ENCODE results near the gene TATDN3. TPM values are rescaled to one million over a fixed set of nuclear protein-coding genes. Genes with fewer than 3 reads are reported as not detected.
"Not testable (repeated sequence)": the region's sequence is repeated elsewhere in the genome, so short reads cannot be mapped to it uniquely, and the experiment has no call there.

TATDN3 gene, protein sequence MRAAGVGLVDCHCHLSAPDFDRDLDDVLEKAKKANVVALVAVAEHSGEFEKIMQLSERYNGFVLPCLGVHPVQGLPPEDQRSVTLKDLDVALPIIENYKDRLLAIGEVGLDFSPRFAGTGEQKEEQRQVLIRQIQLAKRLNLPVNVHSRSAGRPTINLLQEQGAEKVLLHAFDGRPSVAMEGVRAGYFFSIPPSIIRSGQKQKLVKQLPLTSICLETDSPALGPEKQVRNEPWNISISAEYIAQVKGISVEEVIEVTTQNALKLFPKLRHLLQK
- total RNA-seq = 21.3 TPM
- long read RNA-seq, transcript TATDN3-202 (10 exons, 2,389 nt) = minor isoform, 15 of 54 reads
- long read RNA-seq, transcript TATDN3-214 (10 exons, 1,381 nt) = minor isoform, 6 of 54 reads
- long read RNA-seq, transcript TATDN3-201 (10 exons, 2,321 nt) = major isoform, 21 of 54 reads
- long read RNA-seq, partial matches to known transcripts = 2 of 54 reads
- long read RNA-seq, other reads (novel, unspliced or antisense) = 6 of 54 reads

DNA sequence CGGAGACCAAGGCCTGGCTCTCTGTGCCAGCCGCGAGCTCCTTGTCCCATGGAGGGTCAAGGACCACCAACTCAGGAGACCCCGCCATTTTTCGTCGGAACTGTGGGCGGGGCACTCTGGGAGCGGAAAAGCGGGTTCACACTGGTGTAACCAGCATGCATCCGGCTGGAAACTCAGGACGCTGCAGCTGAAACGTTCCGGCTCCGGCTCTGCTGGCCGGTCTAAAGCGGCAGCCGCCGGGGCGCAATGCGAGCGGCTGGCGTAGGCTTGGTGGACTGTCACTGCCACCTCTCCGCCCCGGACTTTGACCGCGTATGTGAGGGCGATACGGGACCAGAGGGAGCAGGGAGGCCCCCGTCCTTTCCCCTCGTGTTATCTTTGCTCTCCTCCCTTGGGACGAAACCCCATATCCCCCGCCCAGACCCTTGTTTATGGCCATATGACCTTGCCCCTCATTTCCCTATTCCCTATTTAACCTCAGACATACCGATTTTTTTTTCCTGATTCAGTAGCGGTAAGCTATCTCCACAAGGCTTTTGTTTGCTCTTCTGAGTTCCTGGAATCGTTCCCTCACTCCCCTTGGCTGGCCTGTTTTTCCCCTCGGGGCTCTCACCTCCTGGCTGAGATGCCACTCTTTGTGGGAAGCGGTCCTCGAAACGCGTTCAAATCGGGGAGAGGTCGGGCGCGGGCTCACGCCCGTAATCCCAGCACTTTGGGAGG, at the start of gene TATDN3, which contains the start of gene NSL1:
Gene TATDN3 (plus strand): TSS at position 219 of the 720 bp plus-strand sequence. CDS start 28 bp downstream, at position 247.
Gene NSL1 (minus strand): TSS at position 102 of the 720 bp plus-strand sequence. CDS start 14 bp downstream, at position 88.
- ATAC-seq (peak; percentile 96), DNase-seq (peak; percentile 90)
- intact Hi-C loops (cut with micrococcal nuclease) = no loop called here

DNA sequence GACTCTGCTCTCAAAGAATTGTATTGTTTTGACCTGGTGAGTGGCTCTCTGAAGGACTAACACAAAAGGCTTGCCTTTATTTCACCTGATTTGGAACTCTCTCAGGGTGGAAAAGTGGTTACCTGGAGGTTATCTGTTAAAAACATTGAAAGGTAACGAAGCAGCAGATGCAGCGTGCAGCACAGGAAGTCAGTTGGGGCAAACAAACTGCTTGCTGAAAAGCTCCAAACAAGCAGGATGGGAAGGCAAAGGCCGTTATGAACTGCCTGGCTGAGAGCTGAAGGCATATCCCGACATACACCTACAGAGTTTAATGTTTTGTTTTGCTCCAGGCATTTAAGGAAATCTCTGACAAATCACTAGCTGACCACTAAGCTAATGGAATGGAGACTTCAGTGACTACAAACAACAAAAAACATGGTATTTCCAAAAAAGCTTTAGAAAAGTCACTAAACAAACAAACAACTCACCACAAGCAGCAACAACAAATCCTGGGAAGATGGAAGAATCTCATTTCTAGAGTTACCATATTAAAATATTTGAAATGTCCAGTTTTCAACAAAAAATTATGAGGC, 47.7 kb upstream of the TATDN3 start:
- no peak for DNase-seq
- intact Hi-C loops (cut with micrococcal nuclease) = no loop called here
- ATAC-seq = no peak

DNA sequence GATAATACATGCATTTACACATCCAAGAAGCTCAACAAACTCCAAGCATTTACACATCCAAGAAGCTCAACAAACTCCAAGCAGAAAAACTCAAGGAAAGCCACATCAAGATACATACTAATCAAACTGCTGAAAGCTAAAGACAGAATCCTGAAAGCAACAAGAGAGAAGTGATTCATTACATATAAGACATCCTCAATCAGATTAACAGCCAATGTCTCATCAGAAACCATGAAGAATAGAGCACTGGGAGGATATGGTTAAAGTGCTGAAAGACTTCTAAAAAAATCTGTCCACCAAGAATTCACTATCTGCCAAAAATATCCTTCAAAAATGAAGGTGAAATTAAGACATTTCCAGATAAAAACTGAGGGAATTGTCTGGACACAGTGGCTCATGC, 46.4 kb upstream of the TATDN3 start:
- intact Hi-C loops (cut with micrococcal nuclease) = no loop called here
- ATAC-seq = no peak
- DNase-seq = no peak

DNA sequence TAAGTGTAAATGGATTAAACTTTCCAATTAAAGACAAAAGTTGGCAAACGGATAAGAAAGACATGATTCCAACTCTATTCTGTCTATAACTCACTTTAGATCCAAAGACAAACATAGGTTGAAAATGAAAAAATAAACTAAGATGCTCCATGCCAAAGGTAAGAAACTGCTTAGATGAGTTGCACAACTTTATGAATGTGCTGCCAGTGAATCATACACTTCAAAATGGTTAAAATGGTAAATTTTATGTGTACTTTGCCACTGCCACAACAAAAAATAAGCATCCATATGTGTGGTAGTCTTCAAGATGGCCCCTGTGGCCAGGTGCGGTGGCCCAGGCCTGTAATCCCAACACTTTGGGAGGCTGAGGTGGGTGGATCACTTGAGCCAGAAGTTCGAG, 45.1 kb upstream of the TATDN3 start:
- intact Hi-C loops (cut with micrococcal nuclease) = no loop called here
- ATAC-seq (no peak), DNase-seq (no peak)

DNA sequence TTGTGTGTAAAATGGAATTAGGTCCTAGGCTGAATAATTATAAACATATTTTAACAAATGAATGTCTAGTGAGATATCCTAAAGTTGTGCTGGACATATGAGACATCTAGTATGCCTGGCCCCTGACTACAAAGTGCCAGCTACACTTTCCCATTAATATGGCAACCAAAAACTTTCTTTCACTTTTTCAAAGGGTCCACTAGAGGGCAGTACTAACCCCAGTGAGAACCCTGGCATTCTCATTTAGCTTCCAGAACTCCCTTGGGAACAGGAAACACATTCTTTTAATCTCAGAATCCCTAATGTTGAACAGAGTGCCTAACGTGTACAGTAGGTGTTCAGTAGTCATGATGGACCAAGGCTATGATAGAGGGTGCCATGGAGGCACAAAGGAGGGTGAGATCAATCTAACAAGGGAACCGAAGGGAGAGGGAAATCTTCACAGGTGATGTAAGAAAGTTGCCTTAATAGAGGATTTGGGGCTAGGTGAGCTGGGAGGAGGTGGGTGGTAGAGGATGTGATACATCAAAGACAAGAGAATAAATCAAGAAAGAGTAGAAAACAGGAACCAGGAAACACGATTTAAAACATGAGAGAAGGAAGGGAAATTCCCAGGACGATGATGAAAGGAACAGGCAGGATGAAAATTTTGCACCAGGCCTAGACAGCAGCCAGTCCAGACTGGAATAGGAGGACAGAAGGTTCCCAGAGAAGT, 41.7 kb upstream of the TATDN3 start:
- no peak for DNase-seq
- ATAC-seq = peak; percentile 24
- intact Hi-C loops (cut with micrococcal nuclease) = no loop called here

DNA sequence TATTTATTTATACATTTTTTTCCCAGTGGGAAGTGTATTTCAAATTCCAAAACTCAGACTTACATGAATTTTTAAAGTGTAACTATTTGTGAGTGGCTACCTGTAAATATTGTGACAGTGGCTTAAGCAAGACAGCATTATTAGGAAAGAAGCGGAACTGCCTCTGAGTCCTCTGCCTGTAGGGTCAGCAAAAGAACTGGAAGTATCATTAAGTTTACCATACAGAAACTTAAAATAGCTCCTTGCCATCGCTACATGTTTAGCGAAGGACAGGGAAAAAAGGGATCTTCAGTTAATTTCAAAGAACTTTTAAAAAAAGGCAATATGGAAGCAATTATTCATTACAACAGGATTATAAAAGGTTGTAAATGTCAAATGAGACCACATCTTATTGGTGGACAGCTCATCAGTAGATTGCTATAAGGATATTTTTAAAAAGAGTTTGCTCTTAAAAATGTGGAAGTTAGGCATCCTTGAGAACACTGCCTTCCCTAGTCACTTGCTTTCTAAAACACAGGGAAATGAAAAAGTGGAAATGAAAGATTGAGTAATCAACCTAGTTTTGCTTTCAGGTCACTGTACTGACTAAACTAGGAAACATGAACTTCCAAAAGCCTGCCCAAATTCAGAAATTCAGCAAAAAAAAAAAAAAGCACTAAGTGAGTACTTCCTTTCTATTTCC, 39.3 kb upstream of the TATDN3 start:
- intact Hi-C loops (cut with micrococcal nuclease) = no loop called here
- DNase-seq = no peak
- ATAC-seq = peak; percentile 79

DNA sequence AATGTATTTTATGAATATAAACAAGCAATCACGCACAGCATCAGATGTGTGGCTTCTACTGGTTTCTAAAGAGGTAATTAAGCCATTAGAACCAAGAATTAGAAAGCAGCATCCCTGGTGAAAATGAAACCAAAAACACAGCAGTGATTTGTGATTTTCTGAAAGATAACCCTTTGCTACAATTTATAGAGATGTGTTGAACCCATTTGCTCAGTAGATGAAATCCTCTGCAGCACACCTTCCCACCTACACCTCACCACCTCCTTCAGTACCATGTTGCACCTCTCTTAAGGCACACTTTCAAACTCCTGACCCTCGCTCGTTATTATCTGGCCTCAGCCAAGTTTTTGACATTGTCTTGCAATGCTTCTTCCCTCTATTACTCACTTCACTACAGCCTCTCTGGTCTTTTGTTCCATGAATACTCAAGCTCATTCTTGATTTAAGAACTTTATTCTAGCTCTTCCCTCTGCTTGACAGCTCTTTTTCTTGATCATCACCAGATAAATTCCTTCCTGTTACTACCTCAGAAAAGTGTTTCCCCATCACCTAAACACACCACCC, 38.7 kb upstream of the TATDN3 start:
- intact Hi-C loops (cut with micrococcal nuclease) = no loop called here
- peak; percentile 17 for ATAC-seq
- no peak for DNase-seq

DNA sequence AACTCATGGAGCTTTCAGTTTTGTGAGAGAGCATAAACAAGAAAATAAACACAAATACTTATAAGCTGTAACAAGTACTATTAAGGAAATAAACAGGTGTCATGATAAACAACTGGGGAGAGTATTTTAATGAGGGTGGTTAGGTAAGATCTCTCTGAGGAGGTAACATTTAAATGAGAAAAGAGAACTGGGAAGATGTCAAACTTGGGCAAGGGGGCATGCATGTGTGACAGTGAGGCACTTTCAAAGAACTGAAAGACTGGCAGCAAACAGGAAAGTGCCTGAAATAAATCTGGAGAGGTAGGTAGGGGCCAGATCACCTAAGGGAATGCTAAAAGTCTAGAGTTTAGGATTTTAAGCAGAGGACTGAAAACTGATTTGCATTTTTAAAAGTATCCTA, 37.9 kb upstream of the TATDN3 start:
- intact Hi-C loops (cut with micrococcal nuclease) = no loop called here
- ATAC-seq = no peak
- DNase-seq = no peak

DNA sequence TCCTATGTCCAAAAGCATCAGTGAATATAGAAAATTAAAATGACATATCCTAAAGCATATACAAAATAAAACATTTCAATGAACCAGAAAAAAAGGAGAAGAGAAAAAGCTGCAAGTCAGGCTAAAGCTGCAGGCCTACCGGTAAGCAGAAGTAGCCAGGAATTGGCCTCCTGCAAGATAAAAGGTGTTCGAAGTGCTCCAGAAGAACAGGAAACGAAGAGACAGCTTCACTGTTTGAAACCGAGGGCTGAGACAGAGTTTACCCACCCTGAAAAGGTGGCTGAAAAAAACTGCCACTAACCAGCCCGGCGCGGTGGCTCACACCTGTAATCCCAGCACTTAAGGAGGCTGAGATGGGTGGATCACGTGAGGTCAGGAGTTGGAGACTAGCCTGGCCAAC, 37.5 kb upstream of the TATDN3 start:
- ATAC-seq (no peak), DNase-seq (no peak)
- intact Hi-C loops (cut with micrococcal nuclease) = no loop called here

DNA sequence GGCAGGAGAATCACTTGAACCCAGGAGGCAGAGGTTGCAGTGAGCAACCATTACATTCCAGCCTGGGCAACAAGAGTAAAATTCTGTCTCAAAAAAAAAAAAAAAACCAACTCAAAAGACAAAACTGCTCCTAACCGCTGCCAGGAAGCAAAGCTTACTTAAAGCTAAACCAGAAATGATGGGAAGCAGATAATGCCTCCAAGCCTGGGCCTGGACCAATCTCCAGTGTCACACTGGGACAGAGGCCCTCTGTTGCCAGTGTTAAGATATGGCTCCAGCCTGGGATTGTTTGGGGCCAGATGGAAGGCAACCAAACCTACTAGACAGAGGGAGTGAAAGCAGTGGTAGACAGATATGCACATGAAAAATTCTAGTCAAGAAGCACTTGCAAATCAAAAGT, 37.0 kb upstream of the TATDN3 start:
- DNase-seq = no peak
- intact Hi-C loops (cut with micrococcal nuclease) = no loop called here

DNA sequence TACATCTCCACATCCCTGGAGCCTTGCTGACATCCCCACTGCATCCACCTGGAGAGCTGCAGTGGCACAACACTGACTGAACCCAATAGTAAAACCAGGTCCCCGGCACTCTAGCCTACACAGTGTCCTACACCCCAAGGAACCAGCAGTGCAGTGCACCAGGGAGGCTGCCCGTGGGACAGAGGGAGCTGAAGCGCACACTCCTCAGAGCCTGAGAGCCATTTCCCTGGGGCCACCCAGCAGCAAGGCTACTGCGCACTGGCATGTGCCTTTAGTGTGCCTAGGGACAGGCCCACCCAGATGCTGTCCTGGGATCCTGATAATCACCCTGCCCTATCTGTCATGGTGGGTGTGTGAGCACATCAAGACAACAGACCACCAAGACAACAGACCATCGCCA, 32.0 kb upstream of the TATDN3 start:
- no peak for DNase-seq
- ATAC-seq = no peak

More for the DNA sequence above, 37.0 kb upstream of the TATDN3 start:
- peak; percentile 78 for ATAC-seq

DNA sequence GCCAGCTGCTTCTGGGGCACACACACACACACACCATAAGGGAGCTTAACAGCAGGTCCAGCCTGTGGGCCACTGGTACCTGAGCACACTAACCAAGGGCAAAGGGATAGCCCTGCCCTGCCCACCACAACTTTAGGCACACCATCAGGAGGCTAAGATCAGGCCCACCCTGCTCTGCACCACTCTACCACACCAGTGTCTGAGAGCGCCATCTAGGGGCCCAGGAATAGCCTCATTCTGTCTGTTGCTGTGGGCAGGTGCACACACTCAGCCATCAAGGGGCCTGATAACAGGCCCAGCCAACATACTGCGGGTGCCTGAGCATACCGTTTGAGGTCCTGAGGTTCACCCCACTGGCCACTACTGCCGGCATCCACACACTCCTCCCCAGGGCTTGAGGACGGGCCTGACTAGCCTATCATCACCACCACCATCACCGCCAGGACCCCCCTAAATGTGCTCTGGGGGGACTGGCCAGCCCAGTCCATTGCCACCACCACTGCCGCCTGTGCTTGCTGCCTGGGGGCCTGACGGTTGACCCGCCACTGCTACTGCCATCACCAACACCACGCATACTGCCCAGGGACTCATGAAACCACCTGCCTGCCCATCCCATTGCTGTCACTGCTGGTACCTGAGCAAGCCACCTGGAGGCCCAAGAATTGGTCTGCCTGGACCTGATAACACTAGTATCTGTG, 31.4 kb upstream of the TATDN3 start:
- DNase-seq (no peak), ATAC-seq (peak; percentile 35)
- intact Hi-C loops (cut with micrococcal nuclease) = no loop called here

More for the DNA sequence above, 32.0 kb upstream of the TATDN3 start:
- intact Hi-C loops (cut with micrococcal nuclease) = no loop called here

DNA sequence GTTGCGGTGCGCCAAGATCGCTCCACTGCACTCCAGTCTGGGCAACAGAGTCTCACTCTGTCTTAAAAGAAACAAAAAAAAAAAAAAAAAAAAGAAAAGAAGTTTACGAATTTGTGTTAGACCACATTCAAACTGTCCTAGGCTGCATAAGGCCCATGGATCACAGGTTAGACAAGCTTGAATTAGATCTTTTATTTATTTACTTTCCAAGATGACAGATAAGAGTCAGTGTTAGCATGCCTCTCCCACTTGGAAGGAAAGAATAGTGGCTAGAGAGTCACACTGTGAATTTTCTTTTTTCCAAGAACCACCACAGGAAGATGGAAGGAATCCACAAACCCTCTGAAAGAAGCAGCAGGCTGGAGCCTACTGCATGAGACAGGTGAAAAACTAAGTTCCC, 29.5 kb upstream of the TATDN3 start:
- intact Hi-C loops (cut with micrococcal nuclease) = no loop called here
- no peak for DNase-seq
- ATAC-seq = no peak

DNA sequence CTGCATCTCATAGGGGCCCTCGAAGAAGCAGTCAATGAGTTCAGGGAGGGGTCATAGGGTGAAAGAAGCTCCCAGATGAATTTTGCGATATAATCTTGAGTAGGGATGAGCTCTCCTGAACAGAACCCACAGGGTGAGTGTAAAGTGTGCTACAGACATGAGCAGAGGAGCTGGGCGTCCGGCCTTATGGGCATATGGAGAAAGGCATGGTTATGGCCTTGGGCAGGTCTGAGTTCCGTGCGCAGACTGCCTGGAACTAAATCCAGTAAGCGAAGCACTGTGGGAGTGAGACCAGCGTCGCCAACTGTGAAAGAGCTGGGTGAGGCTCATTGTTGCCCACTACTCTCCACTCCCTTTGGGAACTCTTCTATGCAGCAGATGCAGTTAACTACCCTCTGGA, 28.9 kb upstream of the TATDN3 start:
- DNase-seq (no peak), ATAC-seq (no peak)
- intact Hi-C loops (cut with micrococcal nuclease) = no loop called here

DNA sequence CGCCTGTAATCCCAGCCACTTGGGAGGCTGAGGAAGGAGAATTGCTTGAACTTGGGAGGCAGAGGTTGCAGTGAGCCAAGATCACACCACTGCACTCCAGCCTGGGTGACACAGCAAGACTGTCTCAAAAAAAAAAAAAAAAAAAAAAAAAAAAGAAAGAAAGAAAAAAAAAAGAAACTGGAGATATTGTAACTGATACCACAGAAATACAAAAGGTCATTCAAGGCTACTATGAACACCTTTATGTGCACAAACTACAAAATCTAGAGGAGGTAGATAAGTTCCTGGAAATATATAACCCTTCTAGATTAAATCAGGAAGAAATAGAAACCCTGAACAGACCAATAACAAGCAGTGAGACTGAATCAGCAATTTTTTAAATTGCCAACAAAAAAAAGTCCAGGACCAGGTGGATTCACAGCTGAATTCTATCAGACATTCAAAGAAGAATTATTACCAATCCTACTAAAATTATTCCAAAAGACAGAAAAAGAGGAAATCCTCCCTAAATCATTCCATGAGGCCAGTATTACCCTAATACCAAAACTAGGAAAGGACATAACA, 26.9 kb upstream of the TATDN3 start:
- DNase-seq; intact Hi-C loops (cut with micrococcal nuclease); ATAC-seq: not testable (repeated sequence)

DNA sequence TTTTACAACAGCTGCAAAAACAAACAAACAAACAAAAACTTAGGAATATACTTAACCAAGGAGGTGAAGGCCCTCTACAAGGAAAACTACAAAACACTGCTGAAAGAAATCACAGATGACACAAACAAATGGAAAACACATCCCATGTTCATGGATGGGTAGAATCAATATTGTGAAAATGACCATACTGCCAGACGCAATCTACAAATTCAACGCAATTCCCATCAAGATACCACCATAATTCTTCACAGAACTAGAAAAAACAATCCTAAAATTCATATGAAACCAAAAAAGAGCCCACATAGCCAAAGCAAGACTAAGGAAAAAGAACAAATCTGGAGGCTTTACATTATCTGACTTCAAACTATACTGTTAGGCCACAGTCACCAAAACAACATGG, 24.9 kb upstream of the TATDN3 start:
- not testable (repeated sequence) for ATAC-seq, DNase-seq

DNA sequence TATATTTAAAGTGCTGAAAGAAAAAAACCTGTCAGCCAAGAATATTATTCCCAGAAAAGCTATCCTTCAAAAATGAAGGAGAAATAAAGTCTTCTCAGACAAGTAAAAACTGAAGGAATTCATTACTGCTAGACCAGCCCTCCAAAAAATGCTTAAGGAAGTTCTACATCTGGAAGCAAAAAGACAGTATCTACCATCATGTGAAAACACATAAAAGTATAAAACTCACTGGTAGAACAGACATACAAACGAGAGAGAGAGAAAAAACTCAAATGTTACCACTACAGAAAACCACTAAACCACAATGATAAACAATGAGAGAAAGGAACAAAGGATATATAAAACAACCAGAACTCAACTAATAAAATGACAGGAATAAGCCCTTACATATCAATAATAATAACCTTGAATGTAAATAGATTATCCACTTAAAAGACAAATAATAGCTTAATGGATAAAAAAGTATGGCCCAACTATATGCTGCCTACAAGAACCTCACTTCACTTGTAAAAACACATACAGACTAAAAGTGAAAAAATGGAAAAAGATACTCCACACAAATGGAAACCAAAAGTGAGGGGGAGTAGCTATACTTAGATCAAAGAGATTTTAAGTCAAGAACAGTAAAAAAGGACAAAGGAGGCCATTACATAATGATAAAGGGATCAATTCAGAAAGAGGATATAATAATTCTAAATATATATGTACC, 22.1 kb upstream of the TATDN3 start:
- DNase-seq (no peak), ATAC-seq (no peak)

More for the DNA sequence above, 24.9 kb upstream of the TATDN3 start:
- intact Hi-C loops (cut with micrococcal nuclease) = not testable (repeated sequence)

More for the DNA sequence above, 22.1 kb upstream of the TATDN3 start:
- intact Hi-C loops (cut with micrococcal nuclease) = loop anchor here (10.0 kb wide), 1 partner anchor 105 kb away; no protein-coding TSS in a partner anchor
